Measurements from ENCODE around the gene SP100.

DNA sequence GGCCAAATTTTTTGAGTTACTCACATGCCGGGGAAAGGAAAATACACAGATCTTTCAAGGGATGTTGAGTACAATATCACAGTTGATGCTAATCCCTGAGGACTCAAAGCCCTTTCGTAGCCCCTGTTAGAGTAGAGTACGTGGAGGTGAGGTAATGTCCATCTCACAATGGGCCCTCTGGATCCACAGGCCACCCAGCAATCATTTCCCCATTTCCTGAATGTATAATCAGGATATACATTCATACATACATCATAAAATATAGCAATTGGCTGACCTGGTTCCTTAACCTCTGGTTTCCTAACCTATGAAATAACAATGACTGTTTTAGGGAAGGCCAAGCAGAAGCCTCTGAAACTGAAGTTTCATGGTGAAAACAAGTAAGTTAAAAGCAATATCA lies 10.2 kb upstream of the SP100 start:
- TF ChIP-seq POLR2AphosphoS5 (IDR thresholded peaks at IDR 0.05; ENCODE audit: borderline replicate concordance, low read depth, low read length) = no peak
- no peak for TF ChIP-seq EZH2 (IDR thresholded peaks at IDR 0.05)
- TF ChIP-seq FOXP2 (optimal IDR thresholded peaks at IDR 0.05; ENCODE audit: control extremely low read depth, extremely low read length, insufficient read depth) = no peak

Data from SK-N-MC (cell line).